ENCODE results near the gene TANGO2.

The TANGO2 gene

DNA sequence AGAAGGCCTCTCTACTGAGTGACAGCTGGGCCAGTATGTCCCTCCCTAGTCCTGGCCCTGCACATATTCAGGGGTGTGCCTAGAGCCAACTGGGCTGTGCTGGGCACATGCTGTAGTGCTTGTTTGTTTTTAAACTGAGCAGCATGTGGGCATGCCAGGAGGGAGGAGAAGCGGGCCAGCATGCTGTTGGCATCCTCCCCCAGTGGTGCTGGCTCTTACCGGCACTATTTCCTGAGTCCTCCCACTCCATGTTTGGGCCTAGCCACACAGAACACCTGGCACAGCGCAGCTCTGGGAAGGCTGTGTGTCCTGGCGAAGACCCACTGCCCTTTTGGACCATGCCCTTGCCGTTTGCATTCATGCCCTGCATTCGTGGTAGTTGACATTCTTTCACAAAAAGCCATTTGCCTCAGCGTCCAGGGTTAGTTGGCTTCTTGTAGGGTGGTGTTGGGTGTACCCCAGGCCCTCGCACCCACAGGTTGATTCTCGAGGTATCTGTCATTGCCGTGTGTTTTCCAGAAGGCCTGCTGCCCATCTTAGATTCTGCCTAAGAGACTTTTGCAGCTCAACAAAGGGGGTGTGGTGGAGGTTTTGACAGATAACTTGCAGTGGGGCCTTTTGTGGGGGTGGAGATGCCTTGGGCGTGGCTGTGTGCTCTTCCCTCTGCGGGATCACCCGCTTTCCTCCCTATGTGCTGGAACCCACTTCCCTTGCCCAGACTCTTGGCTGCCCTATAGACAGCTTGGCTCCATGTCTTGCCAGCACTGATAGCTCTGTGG, 72.7 kb downstream of the TANGO2 start:
- Histone ChIP-seq H3K27me3 (ENCODE audit: insufficient read depth, low read length, poor library complexity) (no peaks in the 10 kb centered on the region), H3K56ac (ENCODE audit: low read length) (no peak overlapping the region), H3K79me1 (ENCODE audit: low read length) (peaks cover 12% of the 10 kb centered on the region), H3K79me2 (ENCODE audit: control insufficient read depth, insufficient read depth, low read length) (peaks cover 5% of the 10 kb centered on the region), H4K8ac (ENCODE audit: low read depth, low read length) (no peak overlapping the region), H3K36me3 (ENCODE audit: control insufficient read depth, insufficient read depth, low read length) (peaks cover 38% of the 10 kb centered on the region), H3K4me1 (ENCODE audit: control insufficient read depth, low read depth, low read length) (no peaks in the 10 kb centered on the region), H3K4me2 (ENCODE audit: low read length) (no peak overlapping the region), H3K4me3 (ENCODE audit: low read length) (no peak overlapping the region), H3K4ac (ENCODE audit: low read depth, low read length) (no peak overlapping the region), H2BK120ac (ENCODE audit: low read depth, low read length) (no peak overlapping the region), H2AK5ac (ENCODE audit: low read length) (no peak overlapping the region), H3K18ac (ENCODE audit: low read length) (no peak overlapping the region), H3K27ac (ENCODE audit: low read depth, low read length) (no peak overlapping the region), H3K23ac (ENCODE audit: low read length) (no peak overlapping the region), H4K5ac (ENCODE audit: low read length) (no peak overlapping the region), H2BK15ac (replicated peaks; ENCODE audit: low read depth) (no peak overlapping the region), H3K9ac (ENCODE audit: low read length) (no peak overlapping the region), H2BK5ac (ENCODE audit: low read length) (no peak overlapping the region)
- no peak for DNase-seq
- WGBS (ENCODE audit: extremely low coverage, insufficient coverage, low lambda C conversion rate), result no CpG with 5 or more reads among the region's 13 CpGs

DNA sequence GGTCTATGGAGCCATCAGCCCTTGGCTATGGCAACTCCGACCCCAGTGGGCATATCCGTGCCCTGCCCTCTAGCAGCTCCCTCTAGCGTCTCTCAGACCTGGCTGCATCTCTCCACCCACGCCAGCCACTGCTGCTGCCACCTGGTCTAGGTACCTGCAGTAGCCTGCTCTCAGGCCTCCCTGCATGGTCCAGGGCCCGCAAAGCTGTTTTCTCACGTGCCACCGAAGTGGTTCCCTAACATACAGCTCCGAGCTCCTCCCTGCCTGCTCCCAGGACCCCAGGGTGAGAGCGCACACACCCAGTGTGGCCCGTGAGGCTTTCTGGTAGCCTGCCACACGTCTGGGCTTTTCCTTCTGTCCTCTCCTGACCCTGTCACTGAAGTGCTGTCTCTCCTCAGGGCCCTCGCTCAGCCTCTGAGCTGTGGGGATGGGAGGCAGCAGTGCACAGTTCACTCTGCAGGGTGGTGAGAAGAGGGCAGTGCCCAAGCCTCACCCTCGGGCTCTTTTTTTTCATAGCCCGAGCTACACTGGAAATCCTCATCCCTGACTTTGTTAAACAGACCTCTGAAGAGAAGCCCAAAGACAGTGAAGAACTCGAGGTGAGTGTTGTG, 73.4 kb downstream of the TANGO2 start:
- no peak for DNase-seq
- Histone ChIP-seq H3K79me1 (ENCODE audit: low read length) (peaks cover 13% of the 10 kb centered on the region), H3K56ac (ENCODE audit: low read length) (no peak overlapping the region), H4K8ac (ENCODE audit: low read depth, low read length) (no peak overlapping the region), H3K9ac (ENCODE audit: low read length) (no peak overlapping the region), H3K18ac (ENCODE audit: low read length) (no peak overlapping the region), H3K4me1 (ENCODE audit: control insufficient read depth, low read depth, low read length) (no peaks in the 10 kb centered on the region), H2BK120ac (ENCODE audit: low read depth, low read length) (no peak overlapping the region), H3K4ac (ENCODE audit: low read depth, low read length) (no peak overlapping the region), H3K4me3 (ENCODE audit: low read length) (no peak overlapping the region), H4K5ac (ENCODE audit: low read length) (no peak overlapping the region), H2AK5ac (ENCODE audit: low read length) (no peak overlapping the region), H2BK15ac (replicated peaks; ENCODE audit: low read depth) (no peak overlapping the region), H3K79me2 (ENCODE audit: control insufficient read depth, insufficient read depth, low read length) (peaks cover 1% of the 10 kb centered on the region), H3K36me3 (ENCODE audit: control insufficient read depth, insufficient read depth, low read length) (peaks cover 38% of the 10 kb centered on the region), H2BK5ac (ENCODE audit: low read length) (no peak overlapping the region), H3K27me3 (ENCODE audit: insufficient read depth, low read length, poor library complexity) (no peaks in the 10 kb centered on the region), H3K4me2 (ENCODE audit: low read length) (no peak overlapping the region), H3K23ac (ENCODE audit: low read length) (no peak overlapping the region), H3K27ac (ENCODE audit: low read depth, low read length) (no peak overlapping the region)
- WGBS (ENCODE audit: extremely low coverage, insufficient coverage, low lambda C conversion rate), result no CpG with 5 or more reads among the region's 15 CpGs

DNA sequence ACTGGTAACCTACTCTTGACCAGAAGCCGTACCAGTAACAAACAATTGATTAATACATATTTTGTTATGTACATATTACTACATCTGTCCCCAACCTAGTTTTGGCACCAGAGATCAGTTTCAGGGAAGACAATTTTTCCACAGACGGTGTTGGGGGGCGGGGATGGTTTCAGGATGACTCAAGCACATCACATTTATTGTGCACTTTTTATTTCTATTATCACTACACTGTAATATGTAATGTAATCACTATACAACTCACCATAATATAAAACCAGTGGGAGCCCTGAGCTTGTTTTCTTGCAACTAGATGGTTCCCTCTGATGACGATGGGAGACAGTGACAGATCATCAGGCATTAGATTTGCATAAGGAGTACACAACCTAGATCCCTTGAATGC, 74.6 kb downstream of the TANGO2 start:
- no peak overlapping the region for H2BK120ac ChIP-seq (ENCODE audit: low read depth, low read length)
- H3K56ac ChIP-seq (ENCODE audit: low read length), result no peak overlapping the region
- no peak overlapping the region for H3K23ac ChIP-seq (ENCODE audit: low read length)
- H2BK5ac ChIP-seq (ENCODE audit: low read length), result no peak overlapping the region
- H3K4me3 ChIP-seq (ENCODE audit: low read length), result no peak overlapping the region
- no peaks in the 10 kb centered on the region for H3K4me1 ChIP-seq (ENCODE audit: control insufficient read depth, low read depth, low read length)
- H3K79me2 ChIP-seq (ENCODE audit: control insufficient read depth, insufficient read depth, low read length), result no peaks in the 10 kb centered on the region
- no CpG with 5 or more reads among the region's 4 CpGs for WGBS (ENCODE audit: extremely low coverage, insufficient coverage, low lambda C conversion rate)
- no peak overlapping the region for H3K27ac ChIP-seq (ENCODE audit: low read depth, low read length)
- H4K5ac ChIP-seq (ENCODE audit: low read length), result no peak overlapping the region
- H2AK5ac ChIP-seq (ENCODE audit: low read length), result no peak overlapping the region
- no peak overlapping the region for H3K4me2 ChIP-seq (ENCODE audit: low read length)
- H3K4ac ChIP-seq (ENCODE audit: low read depth, low read length), result no peak overlapping the region
- H2BK15ac ChIP-seq (replicated peaks; ENCODE audit: low read depth), result no peak overlapping the region
- no peak overlapping the region for H3K18ac ChIP-seq (ENCODE audit: low read length)
- peaks cover 33% of the 10 kb centered on the region for H3K36me3 ChIP-seq (ENCODE audit: control insufficient read depth, insufficient read depth, low read length)
- no peak for DNase-seq
- H3K9ac ChIP-seq (ENCODE audit: low read length), result no peak overlapping the region
- no peak overlapping the region for H4K8ac ChIP-seq (ENCODE audit: low read depth, low read length)
- peaks cover 8% of the 10 kb centered on the region for H3K79me1 ChIP-seq (ENCODE audit: low read length)
- no peaks in the 10 kb centered on the region for H3K27me3 ChIP-seq (ENCODE audit: insufficient read depth, low read length, poor library complexity)

DNA sequence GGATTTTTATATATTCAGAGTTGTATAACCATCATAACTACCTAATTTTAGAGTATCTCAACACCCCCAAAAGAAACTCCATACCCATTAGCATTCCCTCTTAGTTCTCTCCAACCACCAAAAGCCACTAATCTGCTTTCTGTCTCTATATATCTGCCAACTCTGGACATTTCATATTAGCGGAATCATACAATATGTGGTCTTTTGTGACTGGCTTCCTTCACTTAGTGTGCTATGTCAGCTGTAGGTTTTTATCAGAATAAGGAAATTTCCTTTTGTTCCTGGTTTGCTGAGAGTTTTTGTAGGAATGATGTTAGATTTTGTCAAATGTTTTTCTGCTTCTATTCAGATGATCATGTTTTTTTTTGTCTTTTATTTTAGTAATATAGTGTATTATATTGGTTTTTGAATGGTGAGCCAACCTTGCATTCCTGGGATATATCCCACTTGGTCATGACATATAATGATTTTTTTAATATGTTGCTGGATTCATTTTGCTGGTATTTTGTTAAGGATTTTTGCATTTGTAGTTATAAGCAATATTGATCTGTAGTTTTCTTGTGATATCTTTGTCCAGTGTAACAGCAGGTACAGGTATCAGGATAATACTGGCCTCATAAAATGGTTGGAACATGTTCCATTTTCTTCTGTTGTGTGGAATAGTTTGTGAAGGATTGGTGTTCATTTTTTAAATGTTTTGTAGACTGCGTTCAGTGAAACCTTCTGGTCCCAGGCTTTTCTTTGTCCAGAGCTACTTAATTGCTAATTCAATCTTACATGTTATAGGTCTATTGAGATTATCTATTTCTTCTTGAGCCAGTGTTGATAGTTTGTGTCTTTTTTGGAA, 75.9 kb downstream of the TANGO2 start:
- Histone ChIP-seq H3K27ac (ENCODE audit: low read depth, low read length) (no peak overlapping the region), H3K4ac (ENCODE audit: low read depth, low read length) (no peak overlapping the region), H3K79me2 (ENCODE audit: control insufficient read depth, insufficient read depth, low read length) (peaks cover 2% of the 10 kb centered on the region), H3K79me1 (ENCODE audit: low read length) (peaks cover 7% of the 10 kb centered on the region), H2BK5ac (ENCODE audit: low read length) (no peak overlapping the region), H2AK5ac (ENCODE audit: low read length) (no peak overlapping the region), H3K4me2 (ENCODE audit: low read length) (no peak overlapping the region), H3K56ac (ENCODE audit: low read length) (no peak overlapping the region), H4K8ac (ENCODE audit: low read depth, low read length) (no peak overlapping the region), H3K4me3 (ENCODE audit: low read length) (no peak overlapping the region), H3K27me3 (ENCODE audit: insufficient read depth, low read length, poor library complexity) (no peaks in the 10 kb centered on the region), H4K5ac (ENCODE audit: low read length) (no peak overlapping the region), H2BK15ac (replicated peaks; ENCODE audit: low read depth) (no peak overlapping the region), H3K4me1 (ENCODE audit: control insufficient read depth, low read depth, low read length) (no peaks in the 10 kb centered on the region), H3K23ac (ENCODE audit: low read length) (no peak overlapping the region), H3K18ac (ENCODE audit: low read length) (no peak overlapping the region), H3K36me3 (ENCODE audit: control insufficient read depth, insufficient read depth, low read length) (peaks cover 27% of the 10 kb centered on the region), H2BK120ac (ENCODE audit: low read depth, low read length) (no peak overlapping the region), H3K9ac (ENCODE audit: low read length) (no peak overlapping the region)
- no peak for DNase-seq
- WGBS (ENCODE audit: extremely low coverage, insufficient coverage, low lambda C conversion rate), result no CpG with 5 or more reads among the region's 2 CpGs

DNA sequence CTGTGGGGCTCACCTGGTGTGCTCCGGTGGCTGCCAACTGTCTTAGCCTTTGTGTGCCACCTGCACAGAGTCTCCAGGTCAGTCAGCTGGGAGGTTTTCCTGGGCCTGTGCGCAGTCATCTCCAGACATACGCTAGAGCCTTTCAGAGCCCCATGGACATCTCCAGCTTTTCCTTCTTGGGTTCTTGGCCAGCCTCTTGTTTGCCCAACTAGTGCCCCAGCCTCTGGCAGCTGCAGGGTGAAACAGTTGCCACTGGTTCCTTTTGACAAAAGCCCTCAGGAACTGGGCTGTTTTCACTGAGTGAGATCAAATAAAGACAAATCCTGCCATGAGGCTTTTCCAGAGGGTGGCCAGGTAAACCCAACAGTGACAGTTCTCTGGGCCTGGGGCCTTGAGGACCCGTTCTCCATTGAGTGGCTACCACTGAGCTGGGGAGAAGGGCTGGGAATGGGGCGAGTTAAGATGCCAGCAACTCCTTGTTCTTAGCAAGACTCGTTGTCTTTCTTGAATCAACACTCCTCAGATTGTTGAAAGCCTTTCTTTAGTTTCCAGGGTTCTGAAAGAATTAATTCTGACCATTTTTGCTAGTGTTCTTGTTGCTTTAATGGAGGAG, 78.3 kb downstream of the TANGO2 start:
- H3K27ac ChIP-seq (ENCODE audit: low read depth, low read length), result no peak overlapping the region
- H3K36me3 ChIP-seq (ENCODE audit: control insufficient read depth, insufficient read depth, low read length), result peaks cover 23% of the 10 kb centered on the region
- no peak overlapping the region for H4K5ac ChIP-seq (ENCODE audit: low read length)
- no peak overlapping the region for H3K9ac ChIP-seq (ENCODE audit: low read length)
- no peak overlapping the region for H2AK5ac ChIP-seq (ENCODE audit: low read length)
- H3K4me3 ChIP-seq (ENCODE audit: low read length), result no peak overlapping the region
- peaks cover 7% of the 10 kb centered on the region for H3K79me2 ChIP-seq (ENCODE audit: control insufficient read depth, insufficient read depth, low read length)
- no peak overlapping the region for H3K4ac ChIP-seq (ENCODE audit: low read depth, low read length)
- WGBS (ENCODE audit: extremely low coverage, insufficient coverage, low lambda C conversion rate), result no CpG with 5 or more reads among the region's 6 CpGs
- H3K4me2 ChIP-seq (ENCODE audit: low read length), result no peak overlapping the region
- no peaks in the 10 kb centered on the region for H3K4me1 ChIP-seq (ENCODE audit: control insufficient read depth, low read depth, low read length)
- no peak for DNase-seq
- no peaks in the 10 kb centered on the region for H3K27me3 ChIP-seq (ENCODE audit: insufficient read depth, low read length, poor library complexity)
- no peak overlapping the region for H3K23ac ChIP-seq (ENCODE audit: low read length)
- H2BK15ac ChIP-seq (replicated peaks; ENCODE audit: low read depth), result no peak overlapping the region
- H3K56ac ChIP-seq (ENCODE audit: low read length), result no peak overlapping the region
- no peak overlapping the region for H2BK120ac ChIP-seq (ENCODE audit: low read depth, low read length)
- H2BK5ac ChIP-seq (ENCODE audit: low read length), result no peak overlapping the region
- peaks cover 10% of the 10 kb centered on the region for H3K79me1 ChIP-seq (ENCODE audit: low read length)
- no peak overlapping the region for H3K18ac ChIP-seq (ENCODE audit: low read length)
- H4K8ac ChIP-seq (ENCODE audit: low read depth, low read length), result no peak overlapping the region
